Urinary bladder (tissue), 4 donors: Measurements from ENCODE around the gene GLIPR1L1. TPM values are rescaled to one million over a fixed set of nuclear protein-coding genes. Genes with fewer than 3 reads are reported as not detected.

Source experiments
- DNase-seq: peaks from one replicate; pipeline ENCODE4 v3.0.0-alpha.2; 2015; ENCODE audit errors: extremely low spot score
- H3K27ac ChIP-seq: one replicate; pipeline ENCODE4 v1.5.1; 2013; ENCODE audit warnings: low read depth, mild to moderate bottlenecking, moderate library complexity
- H3K36me3 ChIP-seq: one replicate; pipeline ENCODE4 v1.6.1; 2013; ENCODE audit warnings: mild to moderate bottlenecking, moderate library complexity; ENCODE audit not compliant: insufficient read depth
- H3K4me1 ChIP-seq: one replicate; pipeline ENCODE4 v1.6.1; 2013; ENCODE audit warnings: mild to moderate bottlenecking, moderate library complexity; ENCODE audit not compliant: insufficient read depth
- H3K4me3 ChIP-seq: one replicate; pipeline ENCODE4 v1.5.1; 2013; ENCODE audit warnings: low read depth, low read length
- WGBS: extraction: QIAGEN DNeasy Blood & Tissue Kit; methylation state at CpG from one replicate; pipeline ENCODE4 v1.1.7; 2013; 5-methylcytosine and 5-hydroxymethylcytosine counted together
- polyA plus RNA-seq: library from polyadenylated mRNA; stranded (reverse); fragments of 200-250 nt; gene quantifications from one replicate; pipeline ENCODE4 v1.2.3, GENCODE V29; 2013
- total RNA-seq: library from RNA; depleted of rRNA; stranded (reverse); fragments of >200 nt; gene quantifications from one replicate; pipeline ENCODE4 v1.2.3, GENCODE V29; 2014
- donor health status: healthy with polysubstance abuse.
- donor health status: healthy.

The GLIPR1L1 gene
- total and polyA plus RNA-seq, 2 donors = not detected

DNA sequence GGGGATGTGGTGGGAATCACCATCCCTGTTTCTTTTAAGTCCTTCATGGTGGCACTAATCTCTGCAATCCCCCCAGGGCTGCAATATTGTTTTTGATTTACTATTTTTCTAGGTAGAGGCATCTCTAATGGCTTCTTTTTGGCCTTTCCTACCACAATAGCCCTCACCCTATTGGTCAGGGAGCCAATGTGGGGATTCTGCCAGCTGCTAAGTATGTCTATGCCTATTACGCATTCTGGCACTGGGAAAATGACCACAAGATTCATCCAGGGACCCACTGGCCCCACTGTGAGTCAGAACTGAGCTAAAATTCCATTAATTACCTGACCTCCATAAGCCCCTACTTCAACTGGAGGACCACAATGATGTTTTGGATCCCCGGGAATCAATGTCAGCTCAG lies 40.5 kb downstream of the GLIPR1L1 start:
- H3K27ac ChIP-seq = no peak overlapping the region
- no peak overlapping the region for H3K4me3 ChIP-seq
- 95% methylated on average over 2 of the region's 2 CpGs for WGBS
- no peaks in the 10 kb centered on the region for H3K36me3 ChIP-seq
- H3K4me1 ChIP-seq = no peaks in the 10 kb centered on the region
- no peak for DNase-seq

DNA sequence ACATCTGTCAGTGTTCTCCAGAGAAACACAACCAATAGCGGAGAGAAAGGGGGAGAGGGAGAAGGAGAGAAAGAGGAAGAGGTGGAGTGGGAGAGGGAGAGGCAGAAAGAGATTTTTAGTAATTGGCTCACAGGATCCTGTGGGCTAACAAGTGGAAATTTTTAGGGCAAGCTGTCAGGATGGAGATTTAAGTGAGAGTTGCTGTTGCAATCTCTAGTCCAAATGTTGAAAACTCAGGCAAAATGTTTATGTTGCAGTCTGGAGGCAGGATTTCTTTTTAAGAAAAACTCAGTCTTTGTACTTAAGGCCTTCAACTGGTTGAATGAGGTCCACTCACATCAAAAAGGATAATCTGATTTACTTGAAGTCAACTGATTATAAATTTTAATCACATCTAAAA lies 43.9 kb downstream of the GLIPR1L1 start:
- 68% methylated on average over 1 of the region's 1 CpG for WGBS
- H3K27ac ChIP-seq = no peak overlapping the region

DNA sequence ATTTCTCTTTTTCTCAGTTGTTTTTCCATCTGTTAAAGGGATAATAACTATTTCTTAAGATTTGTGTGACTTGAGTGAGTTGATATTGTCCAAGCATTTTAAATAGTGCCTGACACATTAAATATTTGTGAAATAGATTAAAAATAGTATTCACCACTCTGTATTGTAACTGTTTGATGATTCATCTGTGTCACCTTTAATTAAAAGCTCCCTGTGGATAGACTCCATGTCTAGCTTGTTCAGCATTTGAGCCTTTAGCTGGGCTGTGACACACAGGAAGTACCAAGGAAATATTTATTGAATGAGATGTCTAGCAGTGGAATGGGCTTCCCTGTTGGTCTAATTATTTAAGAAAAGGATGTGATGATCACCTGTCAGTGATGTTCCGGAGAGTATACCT lies 54.6 kb downstream of the GLIPR1L1 start:
- no peak for DNase-seq
- Histone ChIP-seq H3K4me3 (no peak overlapping the region), H3K4me1 (no peaks in the 10 kb centered on the region), H3K36me3 (no peaks in the 10 kb centered on the region), H3K27ac (no peak overlapping the region)
- 90% methylated on average over 1 of the region's 1 CpG for WGBS

More for the DNA sequence above, 43.9 kb downstream of the GLIPR1L1 start:
- Histone ChIP-seq H3K36me3 (no peaks in the 10 kb centered on the region), H3K4me1 (no peaks in the 10 kb centered on the region), H3K4me3 (no peak overlapping the region)
- no peak for DNase-seq

DNA sequence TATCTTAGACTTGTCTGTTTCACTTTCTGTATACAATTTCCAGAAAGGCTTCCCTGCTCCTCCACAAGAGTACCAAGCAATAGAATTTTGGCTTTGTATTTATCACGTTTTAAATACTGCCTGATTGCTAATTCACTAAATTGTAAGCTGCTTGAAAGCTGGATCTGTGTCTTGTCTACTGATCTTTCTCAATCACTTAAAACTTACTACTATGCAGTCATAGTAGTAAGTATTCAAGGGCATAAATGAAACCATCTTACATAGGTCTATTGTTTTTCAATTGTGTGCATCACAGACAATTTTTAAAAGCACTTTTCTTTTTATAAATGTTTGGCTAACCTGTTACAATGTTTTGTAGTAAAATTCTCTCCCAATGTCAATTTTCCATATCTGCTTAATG lies 55.2 kb downstream of the GLIPR1L1 start:
- 30% methylated on average over 1 of the region's 1 CpG for WGBS
- H3K4me3 ChIP-seq = peak overlapping the region; percentile 4
- H3K4me1 ChIP-seq = no peaks in the 10 kb centered on the region
- H3K27ac ChIP-seq = no peak overlapping the region
- H3K36me3 ChIP-seq = no peaks in the 10 kb centered on the region
- no peak for DNase-seq

DNA sequence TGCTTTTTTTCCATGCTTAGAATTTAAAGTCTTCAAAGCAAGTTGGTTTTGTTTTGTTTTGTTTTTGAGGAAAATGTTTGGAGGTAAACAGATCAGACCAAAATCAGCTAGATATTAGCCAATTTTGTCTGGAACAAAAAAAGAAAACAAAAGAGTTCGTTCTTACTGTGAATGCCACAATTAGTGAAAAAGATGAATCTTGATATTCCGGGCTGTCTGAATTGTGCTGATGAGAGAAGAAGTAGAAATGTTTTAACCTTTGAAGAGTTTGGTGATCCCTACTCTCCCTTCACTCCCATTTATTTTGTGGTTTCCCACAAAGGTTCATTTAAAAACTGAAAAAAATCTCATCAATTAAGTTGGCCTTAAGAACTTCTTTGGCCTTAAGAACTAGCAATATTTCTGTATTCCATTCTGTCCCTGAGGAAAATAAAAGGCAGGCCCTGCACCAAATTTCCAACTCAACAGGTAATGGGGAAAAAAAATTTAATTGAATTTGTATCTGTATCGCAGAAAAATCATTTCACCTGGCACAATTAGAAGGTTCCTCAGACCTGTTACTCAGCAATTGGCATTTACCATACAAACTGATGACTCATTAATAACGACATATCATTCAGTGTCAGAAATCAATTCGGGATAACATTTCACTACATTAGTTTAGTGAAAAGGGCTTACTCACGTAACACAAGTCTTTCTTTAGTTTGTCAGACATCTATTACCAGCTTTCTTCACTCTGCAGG lies 55.9 kb downstream of the GLIPR1L1 start:
- peak overlapping the region; percentile 39 for H3K4me3 ChIP-seq
- WGBS = 47% methylated on average over 6 of the region's 6 CpGs
- no peaks in the 10 kb centered on the region for H3K4me1 ChIP-seq
- peak overlapping the region; percentile 73 for H3K27ac ChIP-seq
- no peaks in the 10 kb centered on the region for H3K36me3 ChIP-seq
- no peak for DNase-seq

DNA sequence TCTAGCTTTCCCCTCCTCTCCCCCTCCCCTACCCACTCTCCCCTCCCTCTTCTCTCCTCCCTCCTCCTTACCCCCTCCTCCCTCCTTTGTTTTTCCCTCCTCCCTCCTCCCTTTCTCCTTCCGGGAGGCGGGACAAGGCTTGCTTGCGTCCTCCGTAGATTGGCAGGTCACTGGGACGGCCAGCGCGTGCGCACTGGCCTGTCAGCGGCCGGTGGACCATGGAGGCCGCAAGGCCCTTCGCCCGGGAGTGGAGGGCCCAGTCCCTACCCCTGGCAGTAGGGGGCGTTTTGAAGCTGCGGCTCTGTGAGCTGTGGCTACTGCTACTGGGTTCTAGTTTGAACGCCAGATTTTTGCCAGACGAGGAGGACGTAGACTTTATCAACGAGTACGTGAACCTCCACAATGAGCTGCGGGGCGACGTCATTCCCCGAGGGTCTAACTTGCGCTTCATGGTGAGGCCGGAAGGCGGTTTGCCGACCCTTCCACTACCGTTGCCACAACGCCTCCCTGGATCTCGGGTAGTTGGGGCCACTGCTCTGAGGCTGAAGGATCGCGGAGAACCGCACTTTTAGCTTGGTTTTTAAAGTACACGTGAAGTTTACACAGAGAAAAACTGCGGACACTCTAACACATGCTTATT lies 56.5 kb downstream of the GLIPR1L1 start, which contains the start of gene GLIPR1L2:
TSS of gene GLIPR1L2 (plus strand) at position 191 of the 640 bp plus-strand sequence. CDS start at position 219, 28 bp downstream.
- peak; percentile 91 for DNase-seq
- WGBS = 2% methylated on average over 36 of the region's 36 CpGs
- peak within 1 kb of the TSS; percentile 53 for H3K4me3 ChIP-seq
- H3K36me3 ChIP-seq = no peaks in the 10 kb centered on the region
- H3K4me1 ChIP-seq = no peaks in the 10 kb centered on the region
- H3K27ac ChIP-seq = peak within 1 kb of the TSS; percentile 85

DNA sequence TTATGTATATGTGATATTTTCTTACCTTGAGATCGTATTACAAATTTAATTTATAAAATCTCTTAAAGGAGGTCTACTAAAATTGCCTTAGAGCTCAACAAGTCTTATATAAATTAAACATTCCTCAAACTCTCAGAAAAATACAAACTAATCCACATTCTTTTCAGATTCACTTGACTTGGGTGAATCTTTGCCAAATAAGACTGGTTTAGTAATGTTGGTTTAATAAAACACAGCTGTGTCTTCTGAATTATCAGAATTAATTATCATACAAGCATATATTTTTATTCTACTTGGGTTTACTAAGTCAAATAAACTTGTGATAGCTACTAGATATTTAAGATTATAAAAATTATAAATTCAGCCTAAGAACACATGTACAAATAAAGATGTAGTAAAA lies 69.8 kb downstream of the GLIPR1L1 start:
- Histone ChIP-seq H3K36me3 (no peaks in the 10 kb centered on the region), H3K4me1 (no peaks in the 10 kb centered on the region), H3K27ac (no peak overlapping the region), H3K4me3 (no peak overlapping the region)
- WGBS = 70% methylated on average over 1 of the region's 1 CpG
- DNase-seq = no peak

DNA sequence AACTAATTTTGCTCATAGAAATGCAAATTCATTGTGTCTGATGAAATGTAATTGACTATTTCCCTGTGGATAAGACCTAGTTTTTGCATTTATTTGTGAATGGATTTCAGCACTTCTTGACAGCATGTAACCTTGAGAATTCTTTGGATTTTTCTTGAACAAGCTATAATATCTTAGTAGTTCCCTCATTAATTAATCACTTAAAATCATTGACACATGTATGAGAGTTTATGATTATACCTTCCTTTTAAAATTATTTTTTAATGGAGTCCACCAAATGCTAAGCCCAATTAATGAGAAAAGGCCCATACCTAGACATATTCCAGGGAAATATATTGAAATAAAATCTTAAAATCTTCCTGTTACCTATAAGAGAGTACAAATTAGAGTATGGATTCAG lies 73.2 kb downstream of the GLIPR1L1 start:
- H3K4me1 ChIP-seq = no peaks in the 10 kb centered on the region
- no peak overlapping the region for H3K27ac ChIP-seq
- DNase-seq = no peak
- no peak overlapping the region for H3K4me3 ChIP-seq
- no peaks in the 10 kb centered on the region for H3K36me3 ChIP-seq

DNA sequence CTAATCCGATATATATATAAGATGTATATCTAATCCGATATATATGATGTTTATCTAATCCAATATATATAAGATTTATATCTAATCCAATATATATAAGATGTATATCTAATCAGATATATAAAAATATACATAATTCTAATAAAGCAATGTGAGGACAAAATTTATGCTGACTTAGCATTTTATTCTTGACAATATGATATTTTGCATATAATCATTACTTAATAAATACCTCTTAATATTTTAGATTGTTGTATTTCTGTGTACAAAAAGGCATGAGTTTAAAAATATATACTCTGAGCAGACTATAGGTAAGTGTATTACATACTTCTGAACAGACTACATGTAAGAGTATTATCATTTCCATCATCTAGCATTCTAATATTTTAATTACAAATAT lies 75.4 kb downstream of the GLIPR1L1 start:
- no peak for DNase-seq
- Histone ChIP-seq H3K36me3 (no peaks in the 10 kb centered on the region), H3K4me3 (no peak overlapping the region), H3K4me1 (no peaks in the 10 kb centered on the region), H3K27ac (no peak overlapping the region)
- WGBS = 92% methylated on average over 2 of the region's 2 CpGs

DNA sequence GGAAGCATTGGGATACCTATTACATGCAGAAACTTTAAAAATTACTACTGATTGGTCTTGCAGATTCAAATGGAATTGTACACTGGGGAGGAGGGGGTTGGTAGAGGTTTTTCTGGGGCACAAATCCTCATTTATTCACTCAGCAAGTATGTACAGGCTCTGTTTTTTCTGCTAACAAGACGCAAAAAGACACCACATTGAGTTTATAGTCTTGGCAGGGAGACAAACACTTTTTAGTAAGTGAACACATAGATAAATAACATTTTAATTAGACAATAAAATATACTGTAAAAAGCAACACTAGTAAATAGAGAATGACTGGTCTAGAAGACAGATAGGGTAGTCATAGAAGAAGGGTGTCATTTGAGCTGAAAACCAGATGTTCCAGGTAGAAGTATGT lies 80.2 kb downstream of the GLIPR1L1 start:
- no peaks in the 10 kb centered on the region for H3K36me3 ChIP-seq
- 36% methylated on average over 1 of the region's 1 CpG for WGBS
- DNase-seq = no peak

DNA sequence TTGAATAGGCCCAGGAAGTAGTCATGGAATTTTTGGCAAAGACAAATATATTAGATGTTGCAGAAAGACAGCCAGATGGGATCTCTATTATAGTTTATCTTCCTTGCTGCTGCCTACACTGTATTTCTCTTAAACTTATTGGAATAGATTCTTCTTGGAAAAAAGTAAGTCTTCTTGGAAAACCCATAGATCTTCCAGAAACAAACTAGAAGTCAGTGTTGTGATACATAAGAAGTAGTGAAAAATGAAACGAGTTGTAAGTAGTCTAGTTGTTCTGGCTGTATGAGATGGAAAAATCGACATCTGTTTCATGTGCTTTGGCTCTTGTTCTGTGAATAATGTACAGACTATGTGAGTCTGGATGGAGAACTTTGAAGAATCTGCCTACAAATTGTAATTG lies 85.4 kb downstream of the GLIPR1L1 start:
- Histone ChIP-seq H3K27ac (no peak overlapping the region), H3K4me1 (no peaks in the 10 kb centered on the region), H3K36me3 (no peaks in the 10 kb centered on the region), H3K4me3 (no peak overlapping the region)
- WGBS = 78% methylated on average over 2 of the region's 2 CpGs
- DNase-seq = no peak

More for the DNA sequence above, 80.2 kb downstream of the GLIPR1L1 start:
- H3K4me3 ChIP-seq = no peak overlapping the region
- H3K4me1 ChIP-seq = no peaks in the 10 kb centered on the region
- no peak overlapping the region for H3K27ac ChIP-seq

Other genes starting within 250 kb of the GLIPR1L1 start
- 0.32 TPM for gene KCNC2, start 124.8 kb upstream of the GLIPR1L1 start, total RNA-seq
- not detected for gene KCNC2, start 124.8 kb upstream of the GLIPR1L1 start, polyA plus RNA-seq
- gene CAPS2, start 4.3 kb upstream of the GLIPR1L1 start, total RNA-seq = 17.2 TPM
- gene CAPS2, start 4.3 kb upstream of the GLIPR1L1 start, polyA plus RNA-seq = 3.7 TPM
- gene GLIPR1L2, start 56.4 kb downstream of the GLIPR1L1 start, total RNA-seq = 2.4 TPM
- 3.2 TPM for gene GLIPR1L2, start 56.4 kb downstream of the GLIPR1L1 start, polyA plus RNA-seq
- gene GLIPR1, start 146.1 kb downstream of the GLIPR1L1 start, total RNA-seq = 23.3 TPM
- 21.8 TPM for gene GLIPR1, start 146.1 kb downstream of the GLIPR1L1 start, polyA plus RNA-seq
- gene KRR1, start 176.9 kb downstream of the GLIPR1L1 start, total RNA-seq = 71.6 TPM
- 22.4 TPM for gene KRR1, start 176.9 kb downstream of the GLIPR1L1 start, polyA plus RNA-seq